HG03354 (cell line): ENCODE measurements around the gene LILRA2.
"Not testable (repeated sequence)": the region's sequence is repeated elsewhere in the genome, so short reads cannot be mapped to it uniquely, and the experiment has no call there.

Source experiments
- ATAC-seq: cut with Tn5 transposase; IDR thresholded peaks from one replicate; pipeline ENCODE4 v1.9.1; 2021; ENCODE audit warnings: mild to moderate bottlenecking; ENCODE audit not compliant: unreplicated experiment, poor library complexity, severe bottlenecking

LILRA2 gene

GRCh38 chr19:54563206-54563605 lies 10.4 kb upstream of the LILRA2 start:
- ATAC-seq: not testable (repeated sequence)

GRCh38 chr19:54570316-54570715 lies 3.3 kb upstream of the LILRA2 start:
- no peak for ATAC-seq

GRCh38 chr19:54571715-54572615 lies 1.6 kb upstream of the LILRA2 start:
- not testable (repeated sequence) for ATAC-seq

- ATAC-seq: no peak
Measured at GRCh38 chr19:54572696-54573311, 786 bp upstream of the LILRA2 start.

- no peak for ATAC-seq
Measured at GRCh38 chr19:54574051-54574450, 461 bp downstream of the LILRA2 start.

- ATAC-seq: no peak
Measured at GRCh38 chr19:54574527-54575056, 1.0 kb downstream of the LILRA2 start.

- not testable (repeated sequence) for ATAC-seq
Measured at GRCh38 chr19:54575205-54575604, 1.6 kb downstream of the LILRA2 start.

GRCh38 chr19:54576411-54576976 lies 2.9 kb downstream of the LILRA2 start:
- no peak for ATAC-seq

GRCh38 chr19:54577334-54577733 lies 3.7 kb downstream of the LILRA2 start:
- no peak for ATAC-seq

GRCh38 chr19:54578268-54578667 lies 4.7 kb downstream of the LILRA2 start:
- ATAC-seq: not testable (repeated sequence)

- no peak for ATAC-seq
Measured at GRCh38 chr19:54586397-54586796, 12.8 kb downstream of the LILRA2 start.

GRCh38 chr19:54587026-54587425 lies 13.4 kb downstream of the LILRA2 start:
- ATAC-seq: no peak

GRCh38 chr19:54593445-54593844 lies 19.9 kb downstream of the LILRA2 start, which contains the start of gene LILRA1:
Gene LILRA1, plus strand, starts transcription at chr19:54593632. Its CDS starts 613 bp downstream, at chr19:54594245.
- ATAC-seq: not testable (repeated sequence)

- ATAC-seq: not testable (repeated sequence)
Measured at GRCh38 chr19:54593931-54594626, 20.5 kb downstream of the LILRA2 start.

- ATAC-seq: no peak
Measured at GRCh38 chr19:54594737-54595136, 21.1 kb downstream of the LILRA2 start.

- not testable (repeated sequence) for ATAC-seq
Measured at GRCh38 chr19:54595680-54596436, 22.3 kb downstream of the LILRA2 start.

- ATAC-seq: no peak
Measured at GRCh38 chr19:54600212-54600611, 26.6 kb downstream of the LILRA2 start.

- no peak for ATAC-seq
Measured at GRCh38 chr19:54606230-54606629, 32.6 kb downstream of the LILRA2 start.
